ENCODE data around the gene SLC25A30.

Gene SLC25A30

GRCh38 chr13:45417790-45418534, at the start of gene SLC25A30:
Gene SLC25A30, minus strand, starts transcription at chr13:45418373. Its CDS starts 6,948 bp downstream, at chr13:45411425.
- peak; percentile 23 for DNase-seq

GRCh38 chr13:45466359-45466758, 48.2 kb upstream of the SLC25A30 start:
- DNase-seq = no peak

GRCh38 chr13:45464687-45465453, 46.7 kb upstream of the SLC25A30 start, which contains the start of gene COG3:
Gene COG3, plus strand, starts transcription at chr13:45464939. Its CDS starts 98 bp downstream, at chr13:45465037.
- peak; percentile 64 for DNase-seq

GRCh38 chr13:45464141-45464686, 46.0 kb upstream of the SLC25A30 start:
- no peak for DNase-seq

GRCh38 chr13:45456196-45456972, 38.2 kb upstream of the SLC25A30 start:
- no peak for DNase-seq

GRCh38 chr13:45454204-45454603, 36.0 kb upstream of the SLC25A30 start:
- DNase-seq = no peak

- no peak for DNase-seq
Observed at GRCh38 chr13:45451282-45451681, 33.1 kb upstream of the SLC25A30 start.

GRCh38 chr13:45448965-45449559, 30.9 kb upstream of the SLC25A30 start:
- no peak for DNase-seq

GRCh38 chr13:45447050-45447661, 29.0 kb upstream of the SLC25A30 start:
- no peak for DNase-seq

- no peak for DNase-seq
Observed at GRCh38 chr13:45446181-45446580, 28.0 kb upstream of the SLC25A30 start.

- DNase-seq = no peak
Observed at GRCh38 chr13:45445053-45445452, 26.9 kb upstream of the SLC25A30 start.

- no peak for DNase-seq
Observed at GRCh38 chr13:45441633-45442032, 23.5 kb upstream of the SLC25A30 start.

GRCh38 chr13:45439781-45440462, 21.7 kb upstream of the SLC25A30 start:
- DNase-seq = no peak

- DNase-seq = no peak
Observed at GRCh38 chr13:45439008-45439407, 20.8 kb upstream of the SLC25A30 start.

- DNase-seq = no peak
Observed at GRCh38 chr13:45437947-45438346, 19.8 kb upstream of the SLC25A30 start.

GRCh38 chr13:45436953-45437352, 18.8 kb upstream of the SLC25A30 start:
- no peak for DNase-seq

- DNase-seq = no peak
Observed at GRCh38 chr13:45436332-45436731, 18.2 kb upstream of the SLC25A30 start.

- no peak for DNase-seq
Observed at GRCh38 chr13:45434556-45435371, 16.6 kb upstream of the SLC25A30 start.

GRCh38 chr13:45433381-45433790, 15.2 kb upstream of the SLC25A30 start:
- no peak for DNase-seq

- DNase-seq = no peak
Observed at GRCh38 chr13:45432737-45433380, 14.7 kb upstream of the SLC25A30 start.
